K562 (cell line): ENCODE results near the gene STMP1. TPM values are rescaled to one million over a fixed set of nuclear protein-coding genes. Genes with fewer than 3 reads are reported as not detected.

Experiments used
- BRF1 ChIP-seq: IDR thresholded peaks from 3 replicates; pipeline ENCODE4 v1.6.1; 2011; ENCODE audit warnings: borderline replicate concordance, mild to moderate bottlenecking; ENCODE audit not compliant: insufficient read length; ENCODE audit errors: extremely low read depth
- CBX1 ChIP-seq: sonication (generic); IDR thresholded peaks from 2 replicates; pipeline ENCODE4 v1.6.1; 2016; ENCODE audit warnings: antibody characterized with exemption, low read depth, mild to moderate bottlenecking
- CSDE1 ChIP-seq, 2 experiments: fragments of 450-650 bp; IDR thresholded peaks; 2 replicates each; pipeline ENCODE4 v1.6.1; 2016; ENCODE audit warnings: mild to moderate bottlenecking in 1 of 2
- CTCF ChIP-seq, 3 experiments: IDR thresholded peaks in 2 of 3; conservative IDR thresholded peaks in 1 of 3; 2 replicates each; pipeline ENCODE4 v1.5.1; 2011 to 2012; ENCODE audit warnings: low read length in 3 of 3, mild to moderate bottlenecking in 3 of 3, control low read depth in 2 of 3, improper control_type of control experiment in 1 of 3, inconsistent platforms in 1 of 3, low read depth in 1 of 3, mixed read lengths in 1 of 3, moderate library complexity in 1 of 3; ENCODE audit not compliant: insufficient read depth in 2 of 3
- DLX4 ChIP-seq: fragments of 250-450 bp; sonication (Bioruptor Pico); IDR thresholded peaks from 2 replicates; pipeline ENCODE4 v1.6.1; 2021; ENCODE audit warnings: mild to moderate bottlenecking
- GTF2B ChIP-seq: IDR thresholded peaks from 2 replicates; pipeline ENCODE4 v1.6.1; 2011; ENCODE audit not compliant: insufficient read length; ENCODE audit errors: extremely low read depth
- NRF1 ChIP-seq, 2 experiments: fragments of 450-650 bp; IDR thresholded peaks in 1 of 2; conservative IDR thresholded peaks in 1 of 2; 2 replicates each; pipeline ENCODE4 v1.6.1; 2014; ENCODE audit warnings: mild to moderate bottlenecking in 2 of 2
- SLC30A9 ChIP-seq: fragments of 250-450 bp; sonication (Bioruptor Pico); IDR thresholded peaks from 2 replicates; pipeline ENCODE4 v1.8.0; 2022; ENCODE audit warnings: mild to moderate bottlenecking, moderate library complexity
- TCF3 ChIP-seq: sonication (generic); formaldehyde crosslinking; IDR thresholded peaks from 2 replicates; pipeline ENCODE4 v1.4.0; 2020; ENCODE audit warnings: mild to moderate bottlenecking, missing genetic modification reagents
- ZBED1 ChIP-seq: IDR thresholded peaks from 2 replicates; pipeline ENCODE4 v1.6.1; 2014
- polyA plus RNA-seq, 8 experiments: library from polyadenylated mRNA; depleted of rRNA in 4 of 8; stranded (reverse) in 5 of 8; unstranded in 3 of 8; fragments of >200 nt; fragmentation: Nextera tagmentation in 2 of 8; fragmentation: Illumina TruSeq in 1 of 8; extraction: Ambion mirVana in 2 of 8; extraction: Trizol in 1 of 8; gene quantifications; 2 replicates each; pipeline versions ENCODE4 v1.2.1 to v1.2.3, GENCODE V29; 2011 to 2014; ENCODE audit warnings: inconsistent platforms in 1 of 8, missing spikeins in 1 of 8
- total RNA-seq, 7 experiments: library from RNA; depleted of rRNA in 6 of 7; stranded (reverse); fragments of >200 nt in 6 of 7; fragmentation: Illumina TruSeq in 2 of 7; extraction: Trizol in 2 of 7; gene quantifications; 2 replicates each; pipeline versions ENCODE4 v1.2.1 to v1.2.3, GENCODE V29; 2011 to 2021; ENCODE audit warnings: low replicate concordance in 1 of 7
- TF ChIP-seq, protein P1 (sequence below): IDR thresholded peaks from 2 replicates; pipeline ENCODE4 v1.6.1; 2016; ENCODE audit warnings: missing genetic modification characterization, missing compliant biosample characterization
- TF ChIP-seq, protein P2 (sequence below): IDR thresholded peaks from 2 replicates; pipeline ENCODE4 v1.6.1; 2014; ENCODE audit warnings: antibody characterized with exemption
- TF ChIP-seq, protein P3 (sequence below): fragments of 250-450 bp; sonication (Bioruptor Pico); IDR thresholded peaks from 2 replicates; pipeline ENCODE4 v1.4.0; 2020

The STMP1 gene
- total and polyA plus RNA-seq, 9 of the 15 experiments (the other 6 are each of a cell fraction or from before 2014, with no cell fraction given) = 10.6 to 249 (median 56.8) TPM

- TF ChIP-seq CBX1 = peak; percentile 93
- TF ChIP-seq, protein P1, sequence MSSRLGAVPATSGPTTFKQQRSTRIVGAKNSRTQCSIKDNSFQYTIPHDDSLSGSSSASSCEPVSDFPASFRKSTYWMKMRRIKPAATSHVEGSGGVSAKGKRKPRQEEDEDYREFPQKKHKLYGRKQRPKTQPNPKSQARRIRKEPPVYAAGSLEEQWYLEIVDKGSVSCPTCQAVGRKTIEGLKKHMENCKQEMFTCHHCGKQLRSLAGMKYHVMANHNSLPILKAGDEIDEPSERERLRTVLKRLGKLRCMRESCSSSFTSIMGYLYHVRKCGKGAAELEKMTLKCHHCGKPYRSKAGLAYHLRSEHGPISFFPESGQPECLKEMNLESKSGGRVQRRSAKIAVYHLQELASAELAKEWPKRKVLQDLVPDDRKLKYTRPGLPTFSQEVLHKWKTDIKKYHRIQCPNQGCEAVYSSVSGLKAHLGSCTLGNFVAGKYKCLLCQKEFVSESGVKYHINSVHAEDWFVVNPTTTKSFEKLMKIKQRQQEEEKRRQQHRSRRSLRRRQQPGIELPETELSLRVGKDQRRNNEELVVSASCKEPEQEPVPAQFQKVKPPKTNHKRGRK = no peak
- no peak for TF ChIP-seq SLC30A9 (CRISPR knock-in tag)
- TF ChIP-seq, protein P2, sequence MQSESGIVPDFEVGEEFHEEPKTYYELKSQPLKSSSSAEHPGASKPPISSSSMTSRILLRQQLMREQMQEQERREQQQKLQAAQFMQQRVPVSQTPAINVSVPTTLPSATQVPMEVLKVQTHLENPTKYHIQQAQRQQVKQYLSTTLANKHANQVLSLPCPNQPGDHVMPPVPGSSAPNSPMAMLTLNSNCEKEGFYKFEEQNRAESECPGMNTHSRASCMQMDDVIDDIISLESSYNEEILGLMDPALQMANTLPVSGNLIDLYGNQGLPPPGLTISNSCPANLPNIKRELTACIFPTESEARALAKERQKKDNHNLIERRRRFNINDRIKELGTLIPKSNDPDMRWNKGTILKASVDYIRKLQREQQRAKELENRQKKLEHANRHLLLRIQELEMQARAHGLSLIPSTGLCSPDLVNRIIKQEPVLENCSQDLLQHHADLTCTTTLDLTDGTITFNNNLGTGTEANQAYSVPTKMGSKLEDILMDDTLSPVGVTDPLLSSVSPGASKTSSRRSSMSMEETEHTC = peak; percentile 57; the same call in 1 of the 2 replicates
- TF ChIP-seq GTF2B = peak; percentile 57
- no peak; a peak in 1 of 4 replicates for TF ChIP-seq CSDE1 (IDR thresholded peaks at IDR 0.05)
- peak; percentile 75; the same call in 1 of the 2 replicates for TF ChIP-seq ZBED1
- peak; percentile 74 to 81 (median 77); a peak in 5 of 6 replicates for TF ChIP-seq CTCF (IDR thresholded peaks at IDR 0.05 in 2 of 3, conservative IDR thresholded peaks at IDR 0.05 in 1 of 3; ENCODE audit: insufficient read depth in 2 of 3, low read depth in 1 of 3, low read length in 3 of 3)
- TF ChIP-seq BRF1 = no peak
- TF ChIP-seq TCF3 (CRISPR knock-in tag) = peak; percentile 50
- TF ChIP-seq NRF1 (conservative IDR thresholded peaks at IDR 0.05 in 1 of 2, IDR thresholded peaks at IDR 0.05 in 1 of 2) = peak; percentile 78 to 85
- TF ChIP-seq DLX4 (CRISPR knock-in tag) = no peak
- TF ChIP-seq, protein P3, sequence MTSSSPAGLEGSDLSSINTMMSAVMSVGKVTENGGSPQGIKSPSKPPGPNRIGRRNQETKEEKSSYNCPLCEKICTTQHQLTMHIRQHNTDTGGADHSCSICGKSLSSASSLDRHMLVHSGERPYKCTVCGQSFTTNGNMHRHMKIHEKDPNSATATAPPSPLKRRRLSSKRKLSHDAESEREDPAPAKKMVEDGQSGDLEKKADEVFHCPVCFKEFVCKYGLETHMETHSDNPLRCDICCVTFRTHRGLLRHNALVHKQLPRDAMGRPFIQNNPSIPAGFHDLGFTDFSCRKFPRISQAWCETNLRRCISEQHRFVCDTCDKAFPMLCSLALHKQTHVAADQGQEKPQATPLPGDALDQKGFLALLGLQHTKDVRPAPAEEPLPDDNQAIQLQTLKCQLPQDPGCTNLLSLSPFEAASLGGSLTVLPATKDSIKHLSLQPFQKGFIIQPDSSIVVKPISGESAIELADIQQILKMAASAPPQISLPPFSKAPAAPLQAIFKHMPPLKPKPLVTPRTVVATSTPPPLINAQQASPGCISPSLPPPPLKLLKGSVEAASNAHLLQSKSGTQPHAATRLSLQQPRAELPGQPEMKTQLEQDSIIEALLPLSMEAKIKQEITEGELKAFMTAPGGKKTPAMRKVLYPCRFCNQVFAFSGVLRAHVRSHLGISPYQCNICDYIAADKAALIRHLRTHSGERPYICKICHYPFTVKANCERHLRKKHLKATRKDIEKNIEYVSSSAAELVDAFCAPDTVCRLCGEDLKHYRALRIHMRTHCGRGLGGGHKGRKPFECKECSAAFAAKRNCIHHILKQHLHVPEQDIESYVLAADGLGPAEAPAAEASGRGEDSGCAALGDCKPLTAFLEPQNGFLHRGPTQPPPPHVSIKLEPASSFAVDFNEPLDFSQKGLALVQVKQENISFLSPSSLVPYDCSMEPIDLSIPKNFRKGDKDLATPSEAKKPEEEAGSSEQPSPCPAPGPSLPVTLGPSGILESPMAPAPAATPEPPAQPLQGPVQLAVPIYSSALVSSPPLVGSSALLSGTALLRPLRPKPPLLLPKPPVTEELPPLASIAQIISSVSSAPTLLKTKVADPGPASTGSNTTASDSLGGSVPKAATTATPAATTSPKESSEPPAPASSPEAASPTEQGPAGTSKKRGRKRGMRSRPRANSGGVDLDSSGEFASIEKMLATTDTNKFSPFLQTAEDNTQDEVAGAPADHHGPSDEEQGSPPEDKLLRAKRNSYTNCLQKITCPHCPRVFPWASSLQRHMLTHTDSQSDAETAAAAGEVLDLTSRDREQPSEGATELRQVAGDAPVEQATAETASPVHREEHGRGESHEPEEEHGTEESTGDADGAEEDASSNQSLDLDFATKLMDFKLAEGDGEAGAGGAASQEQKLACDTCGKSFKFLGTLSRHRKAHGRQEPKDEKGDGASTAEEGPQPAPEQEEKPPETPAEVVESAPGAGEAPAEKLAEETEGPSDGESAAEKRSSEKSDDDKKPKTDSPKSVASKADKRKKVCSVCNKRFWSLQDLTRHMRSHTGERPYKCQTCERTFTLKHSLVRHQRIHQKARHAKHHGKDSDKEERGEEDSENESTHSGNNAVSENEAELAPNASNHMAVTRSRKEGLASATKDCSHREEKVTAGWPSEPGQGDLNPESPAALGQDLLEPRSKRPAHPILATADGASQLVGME (CRISPR knock-in tag) = peak; percentile 62; the same call in 1 of the 2 replicates
These were observed at the start of gene STMP1 (continued) for GRCh38 chr7:135662373-135663114.
